NK-92 treated with Interleukin-12 subunit alpha and Interleukin-12 subunit beta, amount 100 ng/mL, for 24 hours (cell line): ENCODE data around the gene PROKR1.
"Not testable (repeated sequence)": the region's sequence is repeated elsewhere in the genome, so short reads cannot be mapped to it uniquely, and the experiment has no call there.

ENCODE experiments used
- DNase-seq: peaks from one replicate; lab custom pipeline; 2025; lab: John Stamatoyannopoulos, UW

PROKR1 gene

DNA sequence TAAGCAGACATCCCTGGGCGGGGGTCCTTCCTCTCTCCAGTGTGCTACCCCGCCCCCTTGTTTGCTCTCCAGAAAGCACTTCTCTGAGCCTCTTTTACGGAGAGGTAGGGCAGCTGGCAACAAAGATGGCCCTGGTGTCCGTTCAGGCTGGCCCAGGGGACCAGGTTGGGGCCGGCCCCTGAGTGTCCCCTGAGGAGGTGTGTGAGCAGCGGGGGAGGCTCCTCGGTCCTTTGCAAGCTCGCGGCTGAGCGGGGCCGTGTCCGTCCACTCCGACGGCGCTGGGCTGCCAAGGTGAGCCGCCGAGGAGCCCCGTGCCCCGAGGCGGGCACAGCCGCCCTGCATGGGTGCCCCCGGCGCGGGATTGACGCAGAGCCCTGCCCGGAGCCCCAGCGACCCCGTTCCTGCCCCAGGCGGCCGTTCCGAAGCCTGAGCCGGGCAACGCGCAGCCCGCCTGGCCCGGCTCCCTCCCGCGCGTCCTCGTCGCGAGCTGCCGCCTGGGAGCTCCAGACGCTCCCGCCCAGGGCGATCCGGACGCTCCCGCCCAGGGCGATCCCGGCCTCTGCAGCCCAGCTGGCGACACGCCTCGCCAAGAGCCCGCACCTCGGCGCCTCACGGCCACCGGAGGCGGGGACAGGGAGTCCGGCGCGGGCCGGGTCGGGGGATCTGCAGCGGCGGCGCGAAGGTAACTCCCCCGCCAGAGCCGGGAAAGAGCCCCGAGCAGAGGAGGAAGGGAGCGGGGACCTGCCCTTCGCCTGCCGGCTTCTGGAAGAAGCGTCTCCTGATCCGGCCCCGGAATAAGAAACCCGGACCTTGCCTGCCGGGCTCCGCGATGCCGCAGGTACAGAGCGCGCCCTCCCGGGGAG is at the start of gene PROKR1:
TSS of gene PROKR1 (plus strand) at position 569 of the 863 bp plus-strand sequence. CDS start 2,243 bp downstream, outside the sequence.
- no peak for DNase-seq

DNA sequence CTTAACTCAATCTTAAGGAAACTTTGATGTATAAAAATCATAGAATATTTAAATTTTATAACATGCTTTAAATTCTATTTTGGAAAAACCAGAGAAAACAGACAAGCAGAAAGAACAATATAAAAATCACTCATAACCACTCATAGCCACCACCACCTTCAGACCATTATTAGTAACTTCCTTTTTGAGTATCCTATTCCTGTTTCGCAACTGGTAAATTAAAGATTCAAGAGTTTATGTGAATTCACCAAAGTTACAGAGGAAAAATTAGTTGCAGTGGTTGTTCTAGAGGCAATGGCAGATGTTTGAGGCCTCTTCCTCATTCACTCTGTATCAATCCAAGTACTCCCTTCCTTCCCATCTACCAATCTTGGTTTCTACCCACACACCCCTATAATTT is 49.3 kb upstream of the PROKR1 start:
- DNase-seq = no peak

DNA sequence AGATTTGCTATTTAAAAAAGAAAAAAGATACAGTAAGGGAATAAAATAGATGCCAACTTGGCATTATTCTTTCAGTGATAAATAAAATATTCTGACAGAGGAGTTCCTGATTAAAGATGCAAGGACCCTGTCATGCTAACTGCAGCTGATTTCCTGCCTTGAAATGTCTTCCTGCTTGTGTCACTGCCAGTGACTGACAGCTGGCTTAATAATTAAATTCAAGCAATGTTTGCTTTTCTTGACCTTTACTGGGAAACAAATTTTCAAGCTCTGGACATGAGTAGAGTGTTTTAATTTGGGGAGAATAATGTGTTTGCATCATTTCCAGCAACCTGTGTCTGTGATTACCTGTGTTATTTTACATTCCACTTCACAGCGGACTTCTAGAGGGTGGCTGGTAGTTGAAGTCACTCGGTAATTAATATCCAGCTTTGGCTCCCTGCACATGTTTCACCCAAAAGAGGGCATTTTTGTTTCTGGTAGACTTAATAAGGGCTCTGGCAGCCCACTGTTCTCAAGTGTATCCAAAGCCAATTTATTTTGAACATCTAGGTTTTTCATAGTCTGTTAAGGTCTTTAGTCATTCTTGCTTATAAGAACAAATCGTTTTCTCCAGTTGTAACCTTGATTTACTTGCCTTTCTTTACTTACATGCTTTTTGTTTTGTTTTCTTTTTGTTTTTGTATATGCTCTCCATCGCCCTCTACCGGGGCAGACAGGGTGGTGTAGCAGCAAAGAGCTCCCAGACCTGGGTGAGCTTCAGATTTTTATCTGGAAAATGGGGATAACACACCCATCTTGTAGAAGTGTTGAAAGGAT is 48.5 kb upstream of the PROKR1 start:
- peak; percentile 14 for DNase-seq

DNA sequence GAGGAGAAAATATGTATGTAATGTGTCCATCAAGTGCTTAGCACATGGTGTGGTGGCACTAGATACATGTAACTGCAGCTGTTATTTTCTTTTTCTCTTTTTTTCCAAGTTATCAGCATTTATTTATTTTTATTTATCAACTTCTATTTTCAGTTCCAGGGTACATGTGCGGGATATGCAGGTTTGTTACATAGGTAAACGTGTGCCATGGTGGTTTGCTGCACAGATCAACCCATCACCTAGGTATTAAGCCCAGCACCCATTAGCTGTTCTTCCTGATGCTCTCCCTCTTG is 47.9 kb upstream of the PROKR1 start:
- DNase-seq = not testable (repeated sequence)

DNA sequence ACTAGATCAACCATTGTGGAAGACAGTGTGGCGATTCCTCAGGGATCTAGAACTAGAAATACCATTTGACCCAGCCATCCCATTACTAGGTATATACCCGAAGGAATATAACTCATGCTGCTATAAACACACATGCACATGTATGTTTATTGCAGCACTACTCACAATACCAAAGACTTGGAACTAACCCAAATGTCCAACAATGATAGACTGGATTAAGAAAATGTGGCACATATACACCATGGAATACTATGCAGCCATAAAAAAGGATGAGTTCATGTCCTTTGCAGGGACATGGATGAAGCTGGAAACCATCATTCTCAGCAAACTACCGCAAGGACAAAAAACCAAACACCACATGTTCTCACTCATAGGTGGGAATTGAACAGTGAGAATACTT is 42.9 kb upstream of the PROKR1 start:
- not testable (repeated sequence) for DNase-seq

DNA sequence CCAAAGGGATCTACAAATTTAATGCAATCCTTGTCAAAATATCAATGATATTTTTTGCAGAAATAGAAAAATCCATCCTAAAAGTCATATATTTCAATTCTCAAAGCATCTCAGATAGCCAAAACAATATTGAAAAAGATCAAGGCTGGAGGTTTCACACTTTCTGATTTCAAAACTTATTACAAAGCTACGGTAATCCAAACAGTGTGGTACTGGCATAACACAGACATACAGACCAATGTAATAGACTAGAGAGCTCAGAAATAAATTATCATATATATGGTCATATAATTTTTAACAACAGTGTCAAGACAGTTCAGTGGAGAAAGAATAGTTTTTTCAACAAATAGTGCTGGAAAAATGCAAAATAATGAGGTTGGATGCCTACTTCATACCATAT is 40.3 kb upstream of the PROKR1 start:
- DNase-seq = no peak

DNA sequence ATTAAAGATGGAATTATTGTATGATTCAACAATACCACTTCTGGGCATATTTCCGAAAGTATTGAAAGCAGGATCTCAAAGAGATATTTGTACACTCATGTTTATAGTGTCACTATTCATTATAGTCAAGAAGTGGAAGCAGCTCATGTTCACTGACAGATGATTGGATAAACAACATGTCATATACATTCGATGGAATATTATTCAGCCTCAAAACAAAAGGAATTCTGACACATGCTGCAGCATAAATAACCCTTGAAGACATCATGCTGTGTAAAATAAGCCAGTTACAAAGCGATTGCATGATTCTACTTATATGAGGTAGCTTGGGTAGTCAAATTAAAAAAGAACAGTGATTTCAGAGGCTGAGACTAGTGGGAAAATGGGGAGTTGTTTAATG is 39.3 kb upstream of the PROKR1 start:
- DNase-seq = no peak

DNA sequence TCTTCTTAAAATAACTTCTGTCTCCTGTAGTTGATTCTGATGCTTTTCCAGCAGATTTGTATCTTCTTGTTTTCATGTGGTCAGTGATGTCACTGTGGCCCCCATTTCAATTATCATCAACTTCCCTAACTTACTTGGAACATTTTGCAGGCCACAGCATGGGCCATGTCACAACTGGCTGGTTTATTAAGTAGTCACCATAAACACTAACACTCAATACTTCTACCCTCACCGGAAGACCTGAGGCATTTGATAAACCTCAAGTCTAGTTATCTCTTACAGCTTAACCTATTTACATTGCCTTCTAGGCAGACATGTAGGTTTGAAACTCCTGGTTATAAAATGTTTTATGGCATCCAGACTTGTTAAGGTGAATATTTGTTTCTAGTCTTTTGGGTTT is 37.4 kb upstream of the PROKR1 start:
- no peak for DNase-seq

DNA sequence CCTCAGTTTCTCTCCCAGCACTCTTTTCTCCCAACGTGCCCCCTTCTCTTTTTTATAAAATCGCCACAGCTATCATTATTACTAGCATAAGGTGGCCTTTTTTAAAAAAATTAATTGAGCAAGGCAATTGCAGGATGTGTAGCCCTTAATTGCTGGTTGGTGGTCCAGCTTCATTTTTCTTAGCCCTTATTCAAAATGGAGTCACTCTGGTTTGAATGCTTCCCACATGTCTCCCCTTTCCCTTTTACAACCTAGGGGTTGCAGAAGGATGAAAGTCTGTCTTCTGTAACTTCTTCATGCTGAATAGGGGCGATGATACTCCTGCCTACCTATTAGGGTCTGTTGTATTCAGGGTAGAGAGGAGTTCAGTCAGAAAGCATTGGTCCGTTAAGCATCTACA is 36.6 kb upstream of the PROKR1 start:
- DNase-seq = no peak

DNA sequence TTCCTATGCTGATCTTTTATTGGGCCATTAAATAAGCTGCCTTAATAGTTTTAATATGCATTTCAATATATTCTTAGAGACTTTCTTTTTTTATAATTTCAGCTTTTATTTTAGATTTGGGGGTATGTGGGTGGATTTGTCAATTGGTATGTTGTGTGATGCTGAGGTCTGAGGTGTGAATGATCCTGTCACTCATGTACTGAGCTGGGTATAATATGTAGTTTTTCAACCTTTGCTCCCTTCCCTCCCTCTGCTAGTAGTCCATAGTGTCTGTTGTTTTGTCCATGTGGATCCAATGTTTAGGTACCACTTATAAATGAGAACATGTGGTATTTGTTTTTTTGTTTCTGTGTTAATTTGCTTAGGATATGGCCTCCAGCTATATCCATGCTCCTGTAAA is 35.5 kb upstream of the PROKR1 start:
- DNase-seq = no peak

DNA sequence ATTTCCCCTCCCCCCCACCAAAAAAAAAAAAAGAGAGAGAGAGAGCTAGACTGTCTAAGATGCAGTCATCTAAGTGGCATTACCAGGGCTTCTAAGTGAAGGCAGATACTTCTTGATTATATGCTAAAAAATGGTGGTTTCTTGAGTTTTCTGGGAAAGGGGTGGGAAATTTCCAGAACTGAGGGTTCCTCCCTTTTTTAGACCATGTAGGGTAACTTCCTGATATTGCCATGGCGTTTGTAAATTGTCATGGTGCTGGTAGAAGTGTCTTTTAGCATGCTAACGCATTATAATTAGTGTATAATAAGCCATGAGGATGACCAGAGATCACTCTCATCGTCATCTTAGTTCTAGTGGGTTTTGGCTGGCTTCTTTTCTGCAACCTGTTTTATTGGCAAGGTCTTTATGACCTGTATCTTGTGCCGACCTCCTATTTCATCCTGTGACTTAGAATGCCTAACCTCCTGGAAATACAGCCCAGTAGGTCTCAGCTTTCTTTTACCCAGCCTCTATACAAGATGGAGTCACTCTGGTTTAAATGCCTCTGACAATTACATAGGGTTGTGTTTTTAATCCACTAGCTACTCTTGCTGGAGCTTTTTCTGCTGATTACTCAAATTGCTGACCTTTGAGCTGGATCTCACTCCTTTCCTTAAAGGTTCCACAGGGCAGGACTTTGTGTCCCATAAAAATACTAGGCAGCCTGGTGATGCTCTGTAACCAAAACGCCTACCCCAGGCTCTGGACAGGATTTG is 30.4 kb upstream of the PROKR1 start:
- no peak for DNase-seq

DNA sequence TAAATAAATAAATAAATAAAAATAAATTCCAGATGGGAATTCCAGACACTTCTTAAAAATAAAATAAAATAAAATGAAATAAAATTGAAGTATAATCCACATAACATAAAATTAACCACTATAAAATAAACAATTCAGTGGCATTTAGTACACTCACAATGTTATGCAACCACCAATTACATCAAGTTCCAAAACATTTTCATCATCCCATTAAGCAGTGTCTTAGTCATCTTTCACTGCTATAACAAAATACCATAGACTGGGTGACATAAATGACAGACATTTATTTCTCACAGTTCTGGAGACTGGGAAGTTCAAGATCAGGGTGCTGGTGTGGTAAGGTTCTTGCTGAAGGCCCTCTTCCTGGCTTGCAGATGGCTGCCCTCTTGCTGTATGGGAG is 22.6 kb upstream of the PROKR1 start:
- no peak for DNase-seq

DNA sequence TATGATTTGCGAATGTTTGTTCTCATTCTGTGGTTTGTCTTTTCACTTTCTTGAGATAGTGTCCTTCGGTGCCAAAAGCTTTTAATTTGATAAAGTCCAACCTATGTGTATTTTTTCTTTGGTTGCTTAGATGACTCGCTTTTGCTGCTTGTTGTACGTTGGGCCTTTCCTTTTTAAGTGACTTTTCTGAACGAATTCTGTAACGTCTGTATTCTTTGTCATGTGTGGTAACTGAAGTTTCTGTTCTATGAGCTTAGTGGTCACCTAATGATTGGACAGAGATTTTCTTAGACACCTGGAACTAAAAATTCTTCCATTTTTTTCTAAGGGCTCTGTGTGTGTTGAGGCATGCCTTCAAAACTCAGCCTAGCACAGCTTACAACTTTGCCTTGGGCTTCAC is 19.6 kb upstream of the PROKR1 start:
- DNase-seq = no peak

DNA sequence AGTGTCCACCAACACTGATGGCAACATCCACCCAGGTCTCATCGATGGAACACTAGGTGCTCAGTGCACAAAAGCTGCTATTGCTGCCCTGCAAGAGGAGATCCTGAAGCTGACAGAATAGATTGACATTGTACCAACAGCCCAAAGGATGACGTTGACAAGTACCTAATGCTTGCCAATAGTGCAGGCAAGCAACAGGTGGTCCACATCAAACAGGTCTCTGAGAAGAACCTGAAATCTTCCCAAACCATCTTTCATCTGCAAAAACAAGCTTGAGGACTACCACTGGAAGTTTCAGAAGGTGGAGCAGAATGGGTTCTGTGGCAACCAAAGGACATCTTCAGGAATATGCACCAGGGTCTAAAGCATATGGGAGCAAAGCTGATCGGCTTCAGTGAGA is 15.8 kb upstream of the PROKR1 start:
- DNase-seq = no peak

DNA sequence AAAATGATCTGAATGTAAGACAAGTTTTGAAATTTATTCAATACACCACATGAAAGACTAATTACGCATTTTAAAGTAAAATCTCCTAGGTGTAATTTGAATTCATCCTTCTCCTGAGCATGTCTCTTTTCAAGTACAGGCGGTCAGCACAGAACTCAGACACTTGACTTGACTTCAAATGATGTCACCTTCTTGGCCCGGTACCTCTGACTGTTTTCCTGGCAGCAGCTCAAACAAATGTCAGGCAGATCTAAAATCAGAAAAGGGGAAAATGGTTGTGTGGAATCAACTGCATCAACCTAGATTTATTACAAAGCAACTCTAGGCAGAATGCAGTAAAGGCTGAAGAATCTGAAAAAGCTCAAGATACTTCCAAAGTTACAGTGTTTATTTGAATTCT is 11.4 kb upstream of the PROKR1 start:
- DNase-seq = no peak

DNA sequence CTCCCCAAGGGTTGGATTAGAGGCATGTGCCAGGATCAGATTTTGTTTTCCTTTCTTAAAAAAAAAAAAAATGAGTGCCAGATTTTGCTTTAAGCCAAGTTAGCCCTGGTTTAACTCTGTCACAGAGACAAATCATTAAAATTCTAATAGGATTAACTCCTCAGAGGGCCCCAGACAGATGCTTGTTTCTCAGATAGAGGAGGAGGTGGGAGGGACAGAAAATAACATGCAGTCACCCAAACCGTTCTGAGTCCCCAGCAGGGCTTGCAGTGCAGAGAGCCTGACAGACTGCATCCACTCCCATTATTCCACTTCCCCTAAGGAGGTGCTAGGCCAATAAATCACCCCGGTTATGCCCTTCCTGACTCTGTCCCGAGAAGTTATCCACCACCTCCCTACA is 6.3 kb upstream of the PROKR1 start:
- DNase-seq = no peak

DNA sequence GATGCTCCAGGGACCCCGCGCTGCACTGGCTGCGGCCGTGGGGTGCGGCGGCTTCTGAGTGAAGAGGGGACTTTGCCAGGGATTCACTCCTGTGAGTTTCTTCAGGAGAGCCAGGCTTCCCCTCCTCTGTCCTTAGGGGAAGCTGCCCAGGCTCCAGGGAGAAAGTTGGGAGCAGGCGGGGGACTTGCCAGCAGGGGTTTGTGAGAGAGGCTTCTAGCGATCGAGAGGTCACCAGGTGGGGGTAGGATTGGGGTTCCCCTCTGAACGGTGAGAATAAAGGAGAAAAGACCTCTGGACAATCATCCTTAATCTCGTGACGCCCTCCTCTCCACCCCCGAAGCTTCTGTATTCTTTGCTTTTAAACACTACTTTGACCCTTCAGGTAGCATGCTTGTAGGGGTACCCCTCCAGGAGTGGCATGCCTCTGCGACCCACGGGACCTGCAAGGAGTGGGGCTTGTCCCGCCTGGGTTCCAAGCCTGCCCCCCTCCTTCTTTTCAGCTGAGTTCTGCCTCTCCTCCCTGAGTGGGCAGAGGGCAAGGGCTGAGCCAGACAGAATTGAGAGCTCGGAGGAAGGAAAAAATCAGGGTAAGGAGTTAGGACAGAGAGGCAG is 601 bp downstream of the PROKR1 start:
- DNase-seq = no peak

DNA sequence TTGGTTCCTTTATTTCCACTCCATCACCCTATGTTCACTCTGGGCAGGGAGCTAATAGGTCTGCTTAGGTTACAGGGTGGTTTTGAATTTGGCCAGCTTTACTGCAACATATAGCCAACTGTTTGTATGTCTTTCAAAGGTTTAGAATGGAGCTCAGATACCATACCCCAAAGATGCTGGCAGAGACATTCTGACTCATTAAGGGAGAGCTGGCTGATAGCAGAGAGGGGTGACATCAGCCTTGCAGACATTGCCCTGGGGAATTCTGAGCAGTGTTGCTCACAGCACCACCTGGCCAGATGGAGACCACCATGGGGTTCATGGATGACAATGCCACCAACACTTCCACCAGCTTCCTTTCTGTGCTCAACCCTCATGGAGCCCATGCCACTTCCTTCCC is 2.1 kb downstream of the PROKR1 start:
- no peak for DNase-seq

DNA sequence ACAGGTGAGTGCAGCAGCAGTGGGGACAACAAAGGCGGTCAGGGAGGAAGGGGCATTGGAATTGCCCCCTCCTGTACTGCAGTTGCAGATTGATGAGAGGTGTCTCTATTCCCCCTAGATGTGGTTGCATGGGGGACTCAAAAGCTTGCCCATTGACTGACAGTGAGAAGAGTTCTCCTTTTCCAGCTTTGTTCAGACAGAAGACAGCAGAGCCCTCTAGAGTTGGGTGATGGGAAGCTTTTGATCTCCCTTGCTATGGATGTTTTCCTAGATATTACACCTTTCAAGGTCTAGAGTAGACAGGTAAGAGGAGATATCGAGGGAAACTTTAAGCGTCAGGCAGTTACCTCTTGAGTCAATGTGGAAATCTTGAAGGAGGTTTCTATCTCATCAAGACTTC is 2.9 kb downstream of the PROKR1 start:
- no peak for DNase-seq

DNA sequence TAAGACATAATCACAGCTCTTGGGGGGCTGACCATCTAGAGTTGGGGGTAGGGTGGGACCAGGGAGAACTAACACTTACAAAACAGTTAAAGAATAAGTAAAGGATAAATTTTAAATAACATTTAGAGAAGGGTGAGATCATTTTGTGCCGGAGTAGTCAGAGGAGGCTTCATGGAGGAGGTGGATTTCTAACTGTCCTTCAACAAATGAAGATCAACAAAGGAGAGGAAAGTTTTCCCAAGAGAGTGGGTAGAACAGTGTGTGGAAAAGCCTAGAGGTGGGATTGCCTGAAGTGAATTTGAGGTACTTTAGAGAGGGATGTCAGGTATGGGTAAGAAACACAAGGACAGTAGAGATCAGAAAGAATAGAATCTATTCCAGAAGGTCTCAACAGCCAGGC is 7.3 kb downstream of the PROKR1 start:
- no peak for DNase-seq

DNA sequence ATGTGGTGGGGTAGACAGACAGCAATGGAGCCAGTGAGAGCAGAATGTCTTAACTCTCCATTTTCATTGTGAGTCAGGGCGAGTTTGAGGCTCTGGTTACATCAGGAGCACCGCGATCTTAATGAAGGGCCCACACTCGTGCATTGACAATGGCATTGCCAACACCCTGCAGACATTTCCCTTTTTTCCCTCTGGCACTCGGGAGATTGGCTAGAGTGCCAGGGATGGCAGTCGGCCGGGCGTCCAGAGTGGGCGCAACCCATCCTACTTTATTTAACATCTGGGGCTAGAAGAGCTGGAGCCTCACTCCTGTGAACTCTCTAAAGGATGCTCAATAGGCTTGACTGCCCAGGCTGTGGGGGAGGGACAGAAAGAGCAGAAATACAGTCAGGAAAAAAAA is 9.7 kb downstream of the PROKR1 start:
- no peak for DNase-seq

DNA sequence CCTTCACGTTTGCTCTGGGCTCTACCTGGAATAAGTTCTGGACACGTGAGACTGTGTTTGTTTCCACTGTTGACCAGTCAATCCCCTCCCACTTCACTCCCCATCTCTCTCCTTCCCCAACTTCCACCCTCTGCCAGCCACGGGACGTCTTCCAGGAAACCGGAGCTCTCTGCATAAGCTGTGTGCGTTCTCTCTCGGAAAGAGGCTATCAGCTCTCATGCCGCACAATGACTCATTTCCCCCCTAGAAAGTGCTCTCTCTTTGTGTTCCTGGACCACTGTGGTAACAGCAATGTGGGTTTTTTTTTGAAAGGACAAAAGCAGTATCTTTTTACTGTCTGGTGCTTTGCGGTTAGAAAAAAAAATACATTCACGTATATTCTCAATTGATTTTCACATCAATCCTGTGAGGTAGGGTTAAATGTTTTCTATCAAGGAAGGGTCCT is 10.2 kb downstream of the PROKR1 start:
- DNase-seq = peak; percentile 66
